ENCODE results near the gene XAGE3. TPM values are rescaled to one million over a fixed set of nuclear protein-coding genes. Genes with fewer than 3 reads are reported as not detected.
"Not testable (repeated sequence)": the region's sequence is repeated elsewhere in the genome, so short reads cannot be mapped to it uniquely, and the experiment has no call there.

The XAGE3 gene, protein sequence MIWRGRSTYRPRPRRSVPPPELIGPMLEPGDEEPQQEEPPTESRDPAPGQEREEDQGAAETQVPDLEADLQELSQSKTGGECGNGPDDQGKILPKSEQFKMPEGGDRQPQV
- not detected for total RNA-seq
- polyA plus RNA-seq: under 1 TPM in 1 of 2 donors, not detected in 1; 0.14 TPM
- long read RNA-seq, donor 1: 0 reads
- long read RNA-seq, donor 2: 0 reads
- long read RNA-seq, donor 3: 0 reads
- long read RNA-seq, donor 4: 0 reads
- long read RNA-seq, donor 5: 0 reads

- no peak for TF ChIP-seq CTCF (IDR thresholded peaks at IDR 0.05; ENCODE audit: control extremely low read depth, extremely low read depth)
- no peak within 1 kb of the TSS for H3K9ac ChIP-seq (ENCODE audit: insufficient read depth in 1 of 2, low read length in 2 of 2)
- peaks cover 0 to 1% (median 0%) of the 10 kb centered on the region in 5 donors for H3K4me1 ChIP-seq (ENCODE audit: control insufficient read depth in 5 of 5, insufficient read depth in 5 of 5, low read length in 5 of 5)
- ATAC-seq (ENCODE audit: insufficient read depth, low FRiP score) (peak; percentile 6), DNase-seq (no peak)
- H3K27me3 ChIP-seq (ENCODE audit: control insufficient read depth in 3 of 3, insufficient read depth in 3 of 3, low read length in 2 of 3): peaks cover 5 to 60% (median 41%) of the 10 kb centered on the region in 3 donors
- H3K9me3 ChIP-seq (ENCODE audit: control insufficient read depth in 4 of 4, insufficient read depth in 3 of 4, low read length in 3 of 4): no peaks in the 10 kb centered on the region
- H3K27ac ChIP-seq (ENCODE audit: low read depth in 1 of 2, low read length in 1 of 2): no peak within 1 kb of the TSS
- no peaks in the 10 kb centered on the region for H3K36me3 ChIP-seq (ENCODE audit: control insufficient read depth in 4 of 4, insufficient read depth in 4 of 4, low read length in 4 of 4)
- no peak within 1 kb of the TSS for H3K4me3 ChIP-seq
- WGBS, 2 donors: 82 to 91% methylated on average over 33 to 35 of the region's 35 CpGs
Measured at GRCh38 chrX:52867610-52868348, at the start of gene XAGE3. Gene XAGE3 (minus strand): TSS chrX:52868083. CDS start chrX:52867133, 950 bp downstream.

DNA sequence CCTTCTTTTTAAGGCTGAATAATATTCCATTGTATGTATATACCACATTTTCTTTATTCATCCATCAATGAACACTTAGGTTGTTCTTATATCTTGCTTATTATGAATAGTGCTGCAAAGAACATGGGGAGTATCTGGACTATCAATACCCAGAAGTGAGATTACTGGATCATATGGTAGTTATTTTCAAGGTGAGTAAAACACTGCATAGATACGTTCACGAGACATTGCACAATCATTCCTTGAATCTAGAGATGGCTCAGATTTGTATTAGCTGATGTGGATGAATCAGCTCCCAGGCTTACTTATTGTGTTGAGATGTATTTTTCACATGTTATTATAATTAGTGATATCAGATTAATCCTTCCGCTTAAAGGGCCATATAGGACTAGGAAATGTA, 46.8 kb upstream of the XAGE3 start:
- not testable (repeated sequence) for H3K9ac ChIP-seq (ENCODE audit: insufficient read depth in 1 of 2, low read length in 2 of 2); H3K27ac ChIP-seq (ENCODE audit: low read depth in 1 of 2, low read length in 1 of 2); H3K36me3 ChIP-seq (ENCODE audit: control insufficient read depth in 4 of 4, insufficient read depth in 4 of 4, low read length in 4 of 4); H3K9me3 ChIP-seq (ENCODE audit: control insufficient read depth in 4 of 4, insufficient read depth in 3 of 4, low read length in 3 of 4); H3K4me3 ChIP-seq; H3K4me1 ChIP-seq (ENCODE audit: control insufficient read depth in 5 of 5, insufficient read depth in 5 of 5, low read length in 5 of 5); ATAC-seq (ENCODE audit: insufficient read depth, low FRiP score); DNase-seq; H3K27me3 ChIP-seq (ENCODE audit: control insufficient read depth in 3 of 3, insufficient read depth in 3 of 3, low read length in 2 of 3)
- no CpG with 5 or more reads among the region's 3 CpGs for WGBS, 2 donors

DNA sequence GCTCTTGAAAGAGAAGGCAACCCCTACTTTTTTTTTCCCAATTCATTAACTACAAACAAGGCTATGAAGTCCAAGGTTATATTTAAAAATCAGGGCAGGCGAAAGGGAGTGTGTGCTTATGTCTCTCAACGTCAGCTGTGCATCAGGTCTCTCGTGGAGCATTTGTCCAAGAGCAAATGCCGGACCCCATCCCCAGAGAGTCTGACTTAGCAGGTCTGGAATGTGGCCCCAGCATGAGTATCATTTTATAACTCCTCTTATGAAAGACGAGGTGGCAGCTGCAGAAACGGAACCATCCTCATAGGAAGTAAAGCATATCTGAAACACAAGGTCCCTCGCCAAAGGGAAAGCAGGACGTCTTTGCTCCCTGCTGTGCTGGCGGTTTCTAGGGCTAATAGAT, 45.8 kb upstream of the XAGE3 start:
- H3K4me3 ChIP-seq; ATAC-seq (ENCODE audit: insufficient read depth, low FRiP score); H3K9ac ChIP-seq (ENCODE audit: insufficient read depth in 1 of 2, low read length in 2 of 2); H3K9me3 ChIP-seq (ENCODE audit: control insufficient read depth in 4 of 4, insufficient read depth in 3 of 4, low read length in 3 of 4); DNase-seq; H3K27me3 ChIP-seq (ENCODE audit: control insufficient read depth in 3 of 3, insufficient read depth in 3 of 3, low read length in 2 of 3); H3K27ac ChIP-seq (ENCODE audit: low read depth in 1 of 2, low read length in 1 of 2); H3K4me1 ChIP-seq (ENCODE audit: control insufficient read depth in 5 of 5, insufficient read depth in 5 of 5, low read length in 5 of 5); H3K36me3 ChIP-seq (ENCODE audit: control insufficient read depth in 4 of 4, insufficient read depth in 4 of 4, low read length in 4 of 4): not testable (repeated sequence)
- no CpG with 5 or more reads among the region's 9 CpGs for WGBS, 2 donors

GRCh38 chrX:52909313-52909969, 41.6 kb upstream of the XAGE3 start:
- ATAC-seq (ENCODE audit: insufficient read depth, low FRiP score): peak; percentile 23
- not testable (repeated sequence) for H3K27me3 ChIP-seq (ENCODE audit: control insufficient read depth in 3 of 3, insufficient read depth in 3 of 3, low read length in 2 of 3); H3K9ac ChIP-seq (ENCODE audit: insufficient read depth in 1 of 2, low read length in 2 of 2); DNase-seq; H3K4me3 ChIP-seq; H3K27ac ChIP-seq (ENCODE audit: low read depth in 1 of 2, low read length in 1 of 2); H3K4me1 ChIP-seq (ENCODE audit: control insufficient read depth in 5 of 5, insufficient read depth in 5 of 5, low read length in 5 of 5); H3K36me3 ChIP-seq (ENCODE audit: control insufficient read depth in 4 of 4, insufficient read depth in 4 of 4, low read length in 4 of 4); H3K9me3 ChIP-seq (ENCODE audit: control insufficient read depth in 4 of 4, insufficient read depth in 3 of 4, low read length in 3 of 4)
- no CpG with 5 or more reads among the region's 12 CpGs for WGBS, 2 donors

- no CpG with 5 or more reads among the region's 17 CpGs for WGBS, 2 donors
- H3K9me3 ChIP-seq (ENCODE audit: control insufficient read depth in 4 of 4, insufficient read depth in 3 of 4, low read length in 3 of 4): not testable (repeated sequence)
Measured at GRCh38 chrX:52907900-52908299, 40.0 kb upstream of the XAGE3 start.

GRCh38 chrX:52907137-52907536, 39.3 kb upstream of the XAGE3 start:
- not testable (repeated sequence) for ATAC-seq (ENCODE audit: insufficient read depth, low FRiP score); H3K9ac ChIP-seq (ENCODE audit: insufficient read depth in 1 of 2, low read length in 2 of 2); H3K27me3 ChIP-seq (ENCODE audit: control insufficient read depth in 3 of 3, insufficient read depth in 3 of 3, low read length in 2 of 3); H3K36me3 ChIP-seq (ENCODE audit: control insufficient read depth in 4 of 4, insufficient read depth in 4 of 4, low read length in 4 of 4); H3K27ac ChIP-seq (ENCODE audit: low read depth in 1 of 2, low read length in 1 of 2); DNase-seq; H3K4me1 ChIP-seq (ENCODE audit: control insufficient read depth in 5 of 5, insufficient read depth in 5 of 5, low read length in 5 of 5); H3K9me3 ChIP-seq (ENCODE audit: control insufficient read depth in 4 of 4, insufficient read depth in 3 of 4, low read length in 3 of 4); H3K4me3 ChIP-seq
- WGBS, 2 donors: no CpG with 5 or more reads among the region's 17 CpGs

More at GRCh38 chrX:52907900-52908299, 40.0 kb upstream of the XAGE3 start:
- ATAC-seq (ENCODE audit: insufficient read depth, low FRiP score); H3K9ac ChIP-seq (ENCODE audit: insufficient read depth in 1 of 2, low read length in 2 of 2); H3K27me3 ChIP-seq (ENCODE audit: control insufficient read depth in 3 of 3, insufficient read depth in 3 of 3, low read length in 2 of 3); H3K27ac ChIP-seq (ENCODE audit: low read depth in 1 of 2, low read length in 1 of 2); DNase-seq; H3K4me3 ChIP-seq; H3K4me1 ChIP-seq (ENCODE audit: control insufficient read depth in 5 of 5, insufficient read depth in 5 of 5, low read length in 5 of 5); H3K36me3 ChIP-seq (ENCODE audit: control insufficient read depth in 4 of 4, insufficient read depth in 4 of 4, low read length in 4 of 4): not testable (repeated sequence)

DNA sequence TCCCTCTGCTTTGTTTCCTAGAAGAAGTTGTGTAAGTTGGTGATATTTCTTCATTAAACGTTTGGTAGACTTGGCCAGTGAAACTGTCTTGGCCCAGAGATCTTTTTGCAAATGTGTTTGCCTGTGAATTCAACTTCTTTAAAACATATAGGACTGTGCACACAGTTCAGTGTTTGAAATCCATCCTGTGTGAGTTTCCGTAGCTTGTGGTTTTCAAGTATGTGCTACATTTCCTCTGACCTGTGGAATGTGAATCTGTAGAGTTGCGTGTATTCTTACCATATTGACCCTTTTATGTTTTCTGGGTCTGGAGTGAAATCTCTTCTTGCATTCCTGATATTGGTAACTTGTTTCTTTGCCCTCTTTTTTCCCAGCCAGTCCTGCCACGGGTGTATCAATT, 38.2 kb upstream of the XAGE3 start:
- H3K9ac ChIP-seq (ENCODE audit: insufficient read depth in 1 of 2, low read length in 2 of 2); DNase-seq; H3K9me3 ChIP-seq (ENCODE audit: control insufficient read depth in 4 of 4, insufficient read depth in 3 of 4, low read length in 3 of 4); H3K27me3 ChIP-seq (ENCODE audit: control insufficient read depth in 3 of 3, insufficient read depth in 3 of 3, low read length in 2 of 3); H3K27ac ChIP-seq (ENCODE audit: low read depth in 1 of 2, low read length in 1 of 2); H3K4me1 ChIP-seq (ENCODE audit: control insufficient read depth in 5 of 5, insufficient read depth in 5 of 5, low read length in 5 of 5); ATAC-seq (ENCODE audit: insufficient read depth, low FRiP score); H3K36me3 ChIP-seq (ENCODE audit: control insufficient read depth in 4 of 4, insufficient read depth in 4 of 4, low read length in 4 of 4); H3K4me3 ChIP-seq: not testable (repeated sequence)
- no CpG with 5 or more reads among the region's 4 CpGs for WGBS, 2 donors

Measured in lung (tissue), 16 donors.